Mesothelial cell of epicardium (in vitro differentiated cells): Measurements from ENCODE around the gene ACVR2A. TPM values are rescaled to one million over a fixed set of nuclear protein-coding genes. Genes with fewer than 3 reads are reported as not detected.

Experiments used
- DNase-seq, 2 experiments: peaks; one replicate each; pipeline ENCODE4 v3.0.0; 2021; ENCODE audit warnings: low spot score in 2 of 2; ENCODE audit not compliant: unreplicated experiment in 2 of 2
- H3K27ac Mint-ChIP-seq: 2 replicates; pipeline ENCODE4 v1.8.0; 2021; ENCODE audit warnings: mixed read lengths
- H3K27me3 Mint-ChIP-seq: 2 replicates; pipeline ENCODE4 v1.8.0; 2021; ENCODE audit warnings: low read depth, mixed read lengths
- H3K36me3 Mint-ChIP-seq: 2 replicates; pipeline ENCODE4 v1.8.0; 2021; ENCODE audit warnings: mixed read lengths
- H3K4me1 Mint-ChIP-seq: 2 replicates; pipeline ENCODE4 v1.8.0; 2021; ENCODE audit warnings: mixed read lengths
- H3K4me3 Mint-ChIP-seq: 2 replicates; pipeline ENCODE4 v1.8.0; 2021; ENCODE audit warnings: mild to moderate bottlenecking, moderate library complexity, mixed read lengths
- H3K9me3 Mint-ChIP-seq: 2 replicates; pipeline ENCODE4 v1.8.0; 2021; ENCODE audit warnings: mixed read lengths
- total RNA-seq: library from RNA; stranded (reverse); gene quantifications from 3 replicates; pipeline ENCODE4 v1.2.1, GENCODE V29; 2021
- TF ChIP-seq, protein P1 (sequence below): fragments of 200-600 bp; sonication (generic); IDR thresholded peaks from one replicate; pipeline ENCODE4 v1.5.0; 2021; ENCODE audit warnings: antibody characterized with exemption; ENCODE audit not compliant: unreplicated experiment

Gene ACVR2A
- total RNA-seq, 1 donor from 2014 or later = 33.3 TPM

DNA sequence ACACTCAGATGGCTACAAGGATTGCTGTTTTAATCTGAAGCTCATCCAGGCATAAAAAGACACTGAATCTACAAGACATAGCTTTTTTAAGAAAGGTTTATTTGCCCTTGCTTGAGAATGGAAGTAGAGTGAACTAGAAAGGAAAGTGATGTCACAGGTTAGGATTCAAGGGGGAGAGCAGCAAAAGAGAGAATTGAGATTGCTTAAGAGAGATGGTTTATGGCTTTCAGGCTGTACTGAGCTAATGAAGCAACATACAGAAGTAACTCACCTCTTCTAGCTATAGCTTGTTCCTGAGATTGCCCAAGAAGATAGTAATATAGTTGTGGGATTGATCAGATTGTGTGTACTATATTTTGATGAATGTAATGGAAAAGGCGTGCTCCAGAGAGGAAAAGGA lies 26.1 kb upstream of the ACVR2A start:
- H3K4me1 Mint-ChIP-seq = peaks cover 4% of the 10 kb centered on the region
- DNase-seq = no peak
- no peaks in the 10 kb centered on the region for H3K27me3 Mint-ChIP-seq
- no peak overlapping the region for H3K4me3 Mint-ChIP-seq
- H3K36me3 Mint-ChIP-seq = peaks cover 1% of the 10 kb centered on the region
- TF ChIP-seq, protein P1, sequence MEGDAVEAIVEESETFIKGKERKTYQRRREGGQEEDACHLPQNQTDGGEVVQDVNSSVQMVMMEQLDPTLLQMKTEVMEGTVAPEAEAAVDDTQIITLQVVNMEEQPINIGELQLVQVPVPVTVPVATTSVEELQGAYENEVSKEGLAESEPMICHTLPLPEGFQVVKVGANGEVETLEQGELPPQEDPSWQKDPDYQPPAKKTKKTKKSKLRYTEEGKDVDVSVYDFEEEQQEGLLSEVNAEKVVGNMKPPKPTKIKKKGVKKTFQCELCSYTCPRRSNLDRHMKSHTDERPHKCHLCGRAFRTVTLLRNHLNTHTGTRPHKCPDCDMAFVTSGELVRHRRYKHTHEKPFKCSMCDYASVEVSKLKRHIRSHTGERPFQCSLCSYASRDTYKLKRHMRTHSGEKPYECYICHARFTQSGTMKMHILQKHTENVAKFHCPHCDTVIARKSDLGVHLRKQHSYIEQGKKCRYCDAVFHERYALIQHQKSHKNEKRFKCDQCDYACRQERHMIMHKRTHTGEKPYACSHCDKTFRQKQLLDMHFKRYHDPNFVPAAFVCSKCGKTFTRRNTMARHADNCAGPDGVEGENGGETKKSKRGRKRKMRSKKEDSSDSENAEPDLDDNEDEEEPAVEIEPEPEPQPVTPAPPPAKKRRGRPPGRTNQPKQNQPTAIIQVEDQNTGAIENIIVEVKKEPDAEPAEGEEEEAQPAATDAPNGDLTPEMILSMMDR = no peak
- H3K9me3 Mint-ChIP-seq = peaks cover 17% of the 10 kb centered on the region
- no peak overlapping the region for H3K27ac Mint-ChIP-seq

DNA sequence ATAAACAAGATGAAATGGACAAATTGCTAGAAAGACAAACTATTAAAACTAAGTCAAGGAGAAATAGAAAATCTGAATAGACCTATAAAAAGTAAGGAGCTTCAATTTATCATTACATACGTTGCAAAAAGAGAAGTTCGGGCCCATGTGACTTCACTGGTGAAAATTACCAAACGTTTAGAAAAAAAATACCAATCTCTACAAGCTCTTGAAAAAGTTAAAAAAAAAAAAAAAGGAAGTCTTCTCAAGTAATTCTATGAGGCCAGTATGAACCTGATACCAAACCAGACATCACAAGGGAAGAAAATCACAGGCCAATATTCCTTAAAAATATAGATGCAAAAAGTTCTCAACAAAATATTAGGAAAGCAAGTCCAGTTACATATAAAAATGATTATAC lies 20.2 kb upstream of the ACVR2A start:
- TF ChIP-seq, protein P1 = no peak
- Mint-ChIP-seq H3K27ac (no peak overlapping the region), H3K4me3 (no peak overlapping the region), H3K4me1 (no peaks in the 10 kb centered on the region), H3K27me3 (no peaks in the 10 kb centered on the region), H3K9me3 (peaks cover 30% of the 10 kb centered on the region), H3K36me3 (peaks cover 1% of the 10 kb centered on the region)
- no peak for DNase-seq

DNA sequence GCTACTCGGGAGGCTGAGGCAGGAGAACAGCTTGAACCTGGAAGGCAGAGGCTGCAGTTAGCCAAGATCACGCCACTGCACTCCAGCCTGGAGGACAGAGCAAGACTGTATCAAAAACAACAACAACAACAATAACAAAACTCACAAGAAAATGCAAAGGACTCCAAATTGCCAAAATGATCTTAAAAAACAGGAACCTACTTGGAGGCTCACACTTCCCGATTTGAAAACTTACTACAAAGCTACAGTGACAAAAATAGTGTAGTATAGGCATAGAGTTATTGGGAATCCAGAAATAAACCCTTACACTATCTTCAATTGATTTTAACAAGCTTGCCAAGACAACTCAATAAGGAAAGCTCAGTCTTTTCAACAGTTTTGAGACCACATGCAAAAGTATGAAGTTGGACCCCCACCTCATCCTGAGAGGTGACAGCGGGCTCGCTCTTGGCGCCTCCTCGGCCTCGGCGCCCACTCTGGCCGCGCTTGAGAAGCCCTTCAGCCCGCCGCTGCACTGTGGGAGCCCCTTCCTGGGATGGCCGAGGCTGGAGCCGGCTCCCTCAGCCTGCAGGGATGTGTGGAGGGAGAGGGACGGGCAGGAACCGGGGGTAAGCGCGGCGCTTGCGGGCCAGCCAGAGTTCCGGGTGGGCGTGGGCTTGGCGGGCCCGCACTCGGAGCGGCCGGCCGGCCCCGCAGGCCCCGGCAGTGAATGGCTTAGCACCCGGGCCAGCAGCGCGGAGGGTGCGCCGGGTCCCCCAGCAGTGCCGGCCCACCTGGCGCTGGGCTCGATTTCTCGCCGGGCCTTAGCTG lies 18.3 kb upstream of the ACVR2A start:
- no peak overlapping the region for H3K4me3 Mint-ChIP-seq
- no peaks in the 10 kb centered on the region for H3K27me3 Mint-ChIP-seq
- peaks cover 35% of the 10 kb centered on the region for H3K9me3 Mint-ChIP-seq
- TF ChIP-seq, protein P1 = no peak
- DNase-seq = no peak
- no peak overlapping the region for H3K27ac Mint-ChIP-seq
- peaks cover 4% of the 10 kb centered on the region for H3K36me3 Mint-ChIP-seq
- no peaks in the 10 kb centered on the region for H3K4me1 Mint-ChIP-seq

DNA sequence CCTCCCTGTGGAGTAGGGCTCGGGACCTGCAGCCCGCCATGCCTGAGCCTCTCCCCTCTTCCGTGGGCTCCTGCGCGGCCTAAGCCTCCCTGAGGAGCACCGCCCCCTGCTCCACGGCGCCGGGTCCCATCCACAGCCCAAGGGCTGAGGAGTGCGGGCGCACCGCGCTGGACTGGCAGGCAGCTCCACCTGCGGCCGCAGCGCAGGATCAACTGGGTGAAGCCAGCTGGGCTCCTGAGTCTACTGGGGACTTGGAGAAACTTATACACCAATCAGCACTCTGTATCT lies 17.8 kb upstream of the ACVR2A start:
- Mint-ChIP-seq H3K27ac (no peak overlapping the region), H3K4me1 (no peaks in the 10 kb centered on the region), H3K9me3 (peaks cover 33% of the 10 kb centered on the region), H3K27me3 (no peaks in the 10 kb centered on the region), H3K36me3 (peaks cover 4% of the 10 kb centered on the region), H3K4me3 (no peak overlapping the region)
- DNase-seq = no peak
- TF ChIP-seq, protein P1 = no peak

DNA sequence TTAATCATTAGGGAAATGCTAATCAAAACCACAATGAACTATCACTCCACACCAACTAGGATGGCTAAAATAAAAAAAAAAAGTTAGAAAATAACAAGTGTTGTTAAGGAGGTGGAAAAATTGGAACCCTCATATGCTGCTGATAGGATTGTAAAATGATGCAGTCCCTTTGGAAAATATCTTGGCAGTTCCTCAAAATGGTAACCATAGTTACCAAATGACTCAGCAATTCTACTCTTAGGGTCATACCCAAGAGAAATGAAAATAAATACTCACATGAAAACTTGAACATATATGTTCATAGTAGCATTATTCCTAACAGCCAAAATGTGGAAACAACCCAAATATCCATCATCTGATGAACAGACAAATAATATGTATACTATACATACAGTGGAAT lies 15.7 kb upstream of the ACVR2A start:
- H3K4me3 Mint-ChIP-seq = no peak overlapping the region
- H3K36me3 Mint-ChIP-seq = peaks cover 3% of the 10 kb centered on the region
- H3K27me3 Mint-ChIP-seq = no peaks in the 10 kb centered on the region
- TF ChIP-seq, protein P1 = no peak
- H3K4me1 Mint-ChIP-seq = no peaks in the 10 kb centered on the region
- H3K9me3 Mint-ChIP-seq = peaks cover 23% of the 10 kb centered on the region
- H3K27ac Mint-ChIP-seq = no peak overlapping the region
- DNase-seq = no peak
